Retina (tissue), 1 donor: Measurements from ENCODE around the gene STIM1.

Experiments used
- DNase-seq: peaks from one replicate; pipeline ENCODE4 v3.0.0-alpha.2; 2016

Gene STIM1

DNA sequence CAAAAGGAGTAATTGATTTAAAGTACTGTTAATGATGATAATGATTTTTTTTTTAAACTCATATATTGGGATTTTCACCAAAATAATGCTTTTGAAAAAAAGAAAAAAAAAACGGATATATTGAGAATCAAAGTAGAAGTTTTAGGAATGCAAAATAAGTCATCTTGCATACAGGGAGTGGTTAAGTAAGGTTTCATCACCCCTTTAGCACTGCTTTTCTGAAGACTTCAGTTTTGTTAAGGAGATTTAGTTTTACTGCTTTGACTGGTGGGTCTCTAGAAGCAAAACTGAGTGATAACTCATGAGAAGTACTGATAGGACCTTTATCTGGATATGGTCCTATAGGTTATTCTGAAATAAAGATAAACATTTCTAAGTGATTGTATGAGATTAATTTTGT, 283.0 kb downstream of the STIM1 start:
- DNase-seq: no peak

DNA sequence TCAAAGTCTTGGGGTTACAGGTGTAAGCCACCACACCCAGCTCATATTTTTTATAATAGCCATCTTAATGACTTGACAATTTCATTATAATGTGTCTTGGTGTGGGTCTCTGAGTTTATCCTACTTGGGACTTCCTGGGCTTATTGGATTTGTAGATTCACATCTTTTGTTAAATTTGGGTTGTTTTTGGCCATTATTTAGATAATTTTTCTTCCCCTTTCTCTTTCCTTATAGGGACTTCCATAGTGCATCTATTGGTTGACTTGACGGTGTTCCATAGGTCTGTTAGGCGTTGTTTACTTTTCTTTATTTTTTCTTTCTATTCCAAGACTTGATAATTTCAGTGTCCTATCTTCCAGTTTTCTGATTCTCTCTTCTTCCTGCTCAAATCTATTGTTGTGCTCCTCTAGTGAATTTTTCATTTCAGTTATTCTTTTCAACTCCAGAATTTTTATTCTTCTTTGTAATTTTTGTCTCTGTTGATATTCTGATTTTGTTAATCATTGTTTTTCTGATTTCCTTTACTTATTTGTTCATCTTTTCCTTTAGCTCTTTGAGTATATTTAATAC, 284.7 kb downstream of the STIM1 start:
- no peak for DNase-seq
